Thyroid gland (tissue), 4 donors: ENCODE data around the gene SYCE1.
"Not testable (repeated sequence)": the region's sequence is repeated elsewhere in the genome, so short reads cannot be mapped to it uniquely, and the experiment has no call there.

Experiments
- POLR2A ChIP-seq, 2 donors: fragments of 450-650 bp; IDR thresholded peaks; one replicate each; pipeline ENCODE4 v1.6.1; 2017; ENCODE audit warnings: antibody characterized with exemption in 2 of 2, mild to moderate bottlenecking in 2 of 2, moderate library complexity in 1 of 2
- TF ChIP-seq, protein P1 (sequence below), 6 experiments: fragments of 200-600 bp in 3 of 6; fragments of 450-650 bp in 3 of 6; sonication (generic) in 3 of 6; IDR thresholded peaks; one replicate each; pipeline ENCODE4 v1.5.1; 2016 to 2019; ENCODE audit warnings: antibody characterized with exemption in 6 of 6, mild to moderate bottlenecking in 2 of 6, inconsistent platforms in 1 of 6, moderate library complexity in 1 of 6

DNA sequence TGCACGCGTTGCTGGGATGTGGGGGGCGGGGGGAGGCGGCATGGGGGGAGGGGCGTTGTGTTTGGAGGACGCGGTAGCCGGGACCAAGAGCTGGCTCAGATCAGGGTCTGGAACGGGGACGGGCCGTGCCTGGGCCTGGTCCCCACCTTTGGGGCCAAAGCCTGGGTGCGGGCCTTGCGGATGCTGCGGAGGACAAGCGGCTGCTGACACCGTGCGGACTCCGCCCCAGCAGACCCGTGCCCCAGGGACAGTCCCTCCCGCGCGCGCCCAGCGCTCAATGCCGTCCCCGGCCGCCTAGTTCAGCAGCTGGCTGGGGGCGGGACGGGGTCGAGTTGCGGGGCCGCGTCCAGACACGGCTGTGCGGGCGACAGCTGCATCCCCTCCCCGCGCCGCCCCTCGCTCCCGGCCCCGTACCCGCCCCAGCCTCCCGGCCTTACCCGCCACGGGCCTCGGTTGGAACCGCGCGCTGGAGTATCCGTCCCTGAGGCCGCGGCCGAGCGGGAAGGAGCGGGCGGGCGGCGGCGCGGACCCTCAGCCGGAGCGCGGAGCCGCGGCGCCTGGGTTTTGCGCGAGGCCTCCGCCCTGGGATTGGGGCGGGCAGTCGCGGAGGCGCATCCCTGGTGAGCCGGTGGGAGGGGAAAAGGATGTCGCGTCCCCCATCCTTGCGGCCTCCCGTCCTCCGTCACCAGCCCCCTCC, 3.6 kb upstream of the SYCE1 start:
- TF ChIP-seq, protein P1, sequence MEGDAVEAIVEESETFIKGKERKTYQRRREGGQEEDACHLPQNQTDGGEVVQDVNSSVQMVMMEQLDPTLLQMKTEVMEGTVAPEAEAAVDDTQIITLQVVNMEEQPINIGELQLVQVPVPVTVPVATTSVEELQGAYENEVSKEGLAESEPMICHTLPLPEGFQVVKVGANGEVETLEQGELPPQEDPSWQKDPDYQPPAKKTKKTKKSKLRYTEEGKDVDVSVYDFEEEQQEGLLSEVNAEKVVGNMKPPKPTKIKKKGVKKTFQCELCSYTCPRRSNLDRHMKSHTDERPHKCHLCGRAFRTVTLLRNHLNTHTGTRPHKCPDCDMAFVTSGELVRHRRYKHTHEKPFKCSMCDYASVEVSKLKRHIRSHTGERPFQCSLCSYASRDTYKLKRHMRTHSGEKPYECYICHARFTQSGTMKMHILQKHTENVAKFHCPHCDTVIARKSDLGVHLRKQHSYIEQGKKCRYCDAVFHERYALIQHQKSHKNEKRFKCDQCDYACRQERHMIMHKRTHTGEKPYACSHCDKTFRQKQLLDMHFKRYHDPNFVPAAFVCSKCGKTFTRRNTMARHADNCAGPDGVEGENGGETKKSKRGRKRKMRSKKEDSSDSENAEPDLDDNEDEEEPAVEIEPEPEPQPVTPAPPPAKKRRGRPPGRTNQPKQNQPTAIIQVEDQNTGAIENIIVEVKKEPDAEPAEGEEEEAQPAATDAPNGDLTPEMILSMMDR (IDR thresholded peaks at IDR 0.05), result not testable (repeated sequence)
- not testable (repeated sequence) for TF ChIP-seq POLR2A (IDR thresholded peaks at IDR 0.05)
